Activated effector memory CD4-positive, alpha-beta T cell treated with Interleukin-2 at 50 U/mL for 16 hours (primary cell): ENCODE results near the gene OR52M1.

Experiments used
- DNase-seq: peaks from one replicate; pipeline ENCODE4 v3.0.0-alpha.2; 2020

OR52M1 gene

DNA sequence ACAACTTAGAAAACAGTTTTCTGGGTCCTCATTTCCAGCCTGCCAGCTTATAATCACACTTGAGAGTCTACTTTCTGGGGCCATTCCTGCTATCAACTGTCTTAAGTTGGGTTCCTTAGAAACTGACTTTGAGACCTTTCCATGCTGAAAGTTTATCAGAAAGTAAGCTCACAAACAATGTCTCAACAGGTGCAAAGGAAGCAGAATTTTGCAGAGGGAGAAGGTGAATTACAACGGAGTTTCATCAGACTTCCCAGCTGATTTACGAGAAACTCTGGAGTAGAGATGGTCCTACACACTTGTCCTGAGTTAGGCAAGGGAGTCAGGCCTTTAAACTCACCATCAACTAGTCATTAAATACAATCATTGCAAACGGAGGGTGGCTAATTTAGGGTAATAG lies 31.9 kb downstream of the OR52M1 start:
- no peak for DNase-seq

- DNase-seq, result no peak
Measured at GRCh38 chr11:4577761-4578160, 32.8 kb downstream of the OR52M1 start.

DNA sequence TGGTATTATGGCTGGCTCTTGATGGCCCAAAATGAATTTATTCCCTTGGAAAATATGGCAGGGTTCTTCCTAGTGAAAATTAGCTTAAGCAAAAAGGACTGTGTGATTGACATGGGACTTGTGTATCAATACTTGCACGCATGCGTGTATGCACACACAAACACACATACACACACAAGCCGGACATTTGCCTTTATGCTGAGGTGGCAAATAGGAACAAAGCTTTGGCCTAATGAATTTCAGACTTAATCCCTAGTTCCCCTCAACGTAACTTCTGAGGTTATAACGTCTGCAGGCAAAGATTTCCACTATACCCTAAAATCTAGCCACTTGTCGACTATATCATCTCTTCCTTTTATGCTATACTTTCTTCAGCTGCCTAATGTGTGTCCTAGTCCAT lies 33.6 kb downstream of the OR52M1 start:
- DNase-seq, result no peak

- no peak for DNase-seq
Measured at GRCh38 chr11:4580124-4580523, 35.1 kb downstream of the OR52M1 start.

DNA sequence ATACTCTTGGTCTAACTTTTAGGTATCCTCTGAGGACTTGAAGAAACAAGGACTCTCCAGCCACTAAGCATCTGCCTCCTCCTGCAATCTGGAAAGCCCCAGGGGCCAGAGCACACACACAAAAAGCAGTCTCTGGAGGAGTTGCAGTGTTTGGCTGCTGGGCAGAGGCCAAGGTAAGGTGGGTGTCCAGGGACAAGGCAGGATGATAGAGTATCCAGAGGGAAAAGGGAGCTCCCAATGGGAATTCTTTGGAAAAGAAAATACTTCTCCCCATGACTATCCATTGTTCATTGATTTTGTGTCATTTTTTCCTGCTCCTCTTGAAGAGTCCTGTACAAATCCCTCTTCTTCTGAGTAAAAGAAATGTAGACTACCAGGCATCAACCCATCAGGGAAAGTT lies 36.5 kb downstream of the OR52M1 start, which contains the start of gene OR52I2:
OR52I2 (plus strand) TSS at position 301 of the 400 bp plus-strand sequence.
- DNase-seq, result no peak

- no peak for DNase-seq
Measured at GRCh38 chr11:4589017-4589416, 44.0 kb downstream of the OR52M1 start.

DNA sequence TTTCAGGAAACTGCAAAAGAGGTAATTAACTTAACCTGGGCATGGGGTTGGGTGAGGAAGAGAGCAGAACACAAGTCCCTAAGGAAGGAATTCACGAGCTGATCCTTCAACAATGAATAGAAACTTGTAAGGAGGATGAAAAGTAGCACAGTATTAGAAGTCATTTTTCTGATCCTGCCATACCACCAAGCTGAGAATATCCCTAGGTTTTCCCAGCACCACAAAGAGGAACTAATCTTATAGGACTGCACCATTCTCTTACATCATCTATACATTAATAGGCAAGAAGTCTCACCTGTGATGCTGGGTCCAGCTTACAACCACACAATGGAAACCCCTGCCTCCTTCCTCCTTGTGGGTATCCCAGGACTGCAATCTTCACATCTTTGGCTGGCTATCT lies 48.7 kb downstream of the OR52M1 start, which contains the start of gene OR52I1:
OR52I1 (plus strand) TSS at position 301 of the 400 bp plus-strand sequence; CDS start at position 301, 0 bp downstream.
- DNase-seq, result no peak
